ENCODE data around the gene CACNA2D2.

DNA sequence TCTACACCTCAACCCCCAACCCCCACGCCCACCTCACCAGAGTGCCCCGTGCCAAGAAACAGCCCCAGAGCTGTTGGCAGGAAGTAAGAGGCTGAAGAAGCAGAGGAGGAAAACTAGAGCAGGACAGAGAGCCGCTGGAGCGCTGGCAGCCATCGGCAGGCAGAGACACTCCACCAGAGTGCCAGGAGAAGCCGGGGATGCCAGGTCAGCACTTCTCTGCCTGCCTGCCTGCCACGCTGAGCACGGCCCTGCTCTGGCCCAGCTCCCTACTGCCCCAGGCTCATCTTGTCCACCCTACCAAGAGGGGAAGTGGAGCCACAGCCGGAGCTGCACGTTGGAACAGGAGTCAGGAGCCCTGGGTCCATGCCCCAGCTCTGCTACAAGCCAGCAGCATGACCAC lies 29.7 kb downstream of the CACNA2D2 start:
- no peak for TF ChIP-seq SP1 (IDR thresholded peaks at IDR 0.05)
- no peak for TF ChIP-seq L3MBTL2 (conservative IDR thresholded peaks at IDR 0.05)
- TF ChIP-seq FOXK2 (IDR thresholded peaks at IDR 0.05): no peak
- TF ChIP-seq TARDBP (IDR thresholded peaks at IDR 0.05): no peak
- no peak for TF ChIP-seq BHLHE40 (IDR thresholded peaks at IDR 0.05; ENCODE audit: borderline replicate concordance)
- no peak for TF ChIP-seq NFRKB (IDR thresholded peaks at IDR 0.05)
- no peak for TF ChIP-seq HDGF (IDR thresholded peaks at IDR 0.05; ENCODE audit: borderline replicate concordance)
- TF ChIP-seq FOXM1 (IDR thresholded peaks at IDR 0.05; ENCODE audit: borderline replicate concordance): no peak
- TF ChIP-seq LEF1 (IDR thresholded peaks at IDR 0.05; ENCODE audit: borderline replicate concordance): no peak
- TF ChIP-seq ELF4 (IDR thresholded peaks at IDR 0.05): no peak
- TF ChIP-seq ZNF384 (IDR thresholded peaks at IDR 0.05): no peak
- TF ChIP-seq ARNT (IDR thresholded peaks at IDR 0.05): no peak
- TF ChIP-seq SUZ12 (IDR thresholded peaks at IDR 0.05): no peak
- TF ChIP-seq FOXA1 (IDR thresholded peaks at IDR 0.05): no peak

Measured in HEK293T (cell line).